GM18520 (cell line): ENCODE results near the gene CIZ1.
A peak's percentile ranks its signal among the peaks of the same experiment; 100 is the strongest.
"Not testable (repeated sequence)": the region's sequence is repeated elsewhere in the genome, so short reads cannot be mapped to it uniquely, and the experiment has no call there.

Experiments used
- ATAC-seq: cut with Tn5 transposase; IDR thresholded peaks from one replicate; pipeline ENCODE4 v1.9.1; 2021; ENCODE audit not compliant: unreplicated experiment

The CIZ1 gene, protein sequence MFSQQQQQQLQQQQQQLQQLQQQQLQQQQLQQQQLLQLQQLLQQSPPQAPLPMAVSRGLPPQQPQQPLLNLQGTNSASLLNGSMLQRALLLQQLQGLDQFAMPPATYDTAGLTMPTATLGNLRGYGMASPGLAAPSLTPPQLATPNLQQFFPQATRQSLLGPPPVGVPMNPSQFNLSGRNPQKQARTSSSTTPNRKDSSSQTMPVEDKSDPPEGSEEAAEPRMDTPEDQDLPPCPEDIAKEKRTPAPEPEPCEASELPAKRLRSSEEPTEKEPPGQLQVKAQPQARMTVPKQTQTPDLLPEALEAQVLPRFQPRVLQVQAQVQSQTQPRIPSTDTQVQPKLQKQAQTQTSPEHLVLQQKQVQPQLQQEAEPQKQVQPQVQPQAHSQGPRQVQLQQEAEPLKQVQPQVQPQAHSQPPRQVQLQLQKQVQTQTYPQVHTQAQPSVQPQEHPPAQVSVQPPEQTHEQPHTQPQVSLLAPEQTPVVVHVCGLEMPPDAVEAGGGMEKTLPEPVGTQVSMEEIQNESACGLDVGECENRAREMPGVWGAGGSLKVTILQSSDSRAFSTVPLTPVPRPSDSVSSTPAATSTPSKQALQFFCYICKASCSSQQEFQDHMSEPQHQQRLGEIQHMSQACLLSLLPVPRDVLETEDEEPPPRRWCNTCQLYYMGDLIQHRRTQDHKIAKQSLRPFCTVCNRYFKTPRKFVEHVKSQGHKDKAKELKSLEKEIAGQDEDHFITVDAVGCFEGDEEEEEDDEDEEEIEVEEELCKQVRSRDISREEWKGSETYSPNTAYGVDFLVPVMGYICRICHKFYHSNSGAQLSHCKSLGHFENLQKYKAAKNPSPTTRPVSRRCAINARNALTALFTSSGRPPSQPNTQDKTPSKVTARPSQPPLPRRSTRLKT

DNA sequence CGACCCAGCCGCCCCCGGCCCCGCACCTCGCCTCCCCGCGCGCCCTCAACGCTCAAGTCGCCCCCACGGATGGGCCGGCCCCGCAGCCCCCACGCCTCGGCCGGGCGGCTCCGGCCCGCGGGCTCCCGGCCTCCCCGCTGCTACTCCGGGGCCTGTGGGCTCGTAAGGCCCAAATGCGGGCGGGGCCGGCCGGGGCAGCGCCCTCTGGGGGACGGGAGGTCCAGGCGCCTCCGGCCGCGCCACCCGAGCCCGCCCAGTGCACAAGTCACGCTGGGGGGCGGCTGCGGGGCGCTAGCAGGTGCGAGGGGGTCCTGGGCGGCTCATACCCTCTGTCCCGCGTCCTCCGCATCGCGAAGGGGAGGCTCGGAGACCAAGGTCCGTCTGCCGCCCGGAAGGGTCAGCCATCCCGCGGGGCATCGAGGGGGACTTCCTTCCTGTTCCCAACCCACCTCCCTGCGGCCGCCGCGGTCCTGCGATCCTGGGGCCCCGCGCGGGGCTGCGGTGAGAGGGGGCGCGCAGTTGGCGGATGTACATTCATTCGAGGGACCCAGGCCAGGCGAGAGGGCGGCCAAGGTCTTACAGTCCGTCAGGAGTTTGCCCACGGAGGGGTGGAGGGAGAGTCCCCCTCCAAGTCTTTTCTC lies at the start of gene CIZ1:
Gene CIZ1 (minus strand): TSS at position 167 of the 641 bp plus-strand sequence. CDS start 715 bp downstream, outside the sequence.
- peak; percentile 75 for ATAC-seq

DNA sequence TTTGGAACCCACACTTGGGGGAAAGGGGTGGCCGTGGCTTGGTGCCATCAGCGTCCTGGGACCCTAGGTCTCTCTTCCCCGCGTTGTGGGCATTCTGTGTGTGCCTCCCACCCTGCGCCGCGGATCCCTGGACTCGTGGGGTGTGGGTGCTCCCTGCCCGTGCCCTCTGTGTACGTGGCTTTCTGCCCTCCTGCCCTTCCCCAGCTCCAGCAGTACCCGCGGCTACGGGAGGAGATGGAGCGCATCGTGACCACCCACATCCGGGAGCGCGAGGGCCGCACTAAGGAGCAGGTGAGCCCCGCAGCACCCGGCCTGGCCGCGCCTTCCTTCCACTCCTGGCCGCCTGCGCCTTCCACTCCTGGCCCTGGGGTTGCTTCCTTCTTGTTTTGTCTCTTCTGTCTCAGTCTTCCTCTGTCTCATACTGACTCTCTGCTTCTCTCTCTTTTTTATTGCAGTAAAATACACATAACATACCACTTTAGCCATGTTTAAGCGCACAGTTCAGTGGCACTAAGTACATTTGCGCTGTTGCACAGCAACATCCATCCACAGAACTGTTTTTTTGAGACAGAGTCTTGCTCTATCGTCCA lies 42.5 kb upstream of the CIZ1 start:
- ATAC-seq, result no peak

- no peak for ATAC-seq
Measured at GRCh38 chr9:128232528-128233428, 41.4 kb upstream of the CIZ1 start.

GRCh38 chr9:128231638-128232527 lies 40.5 kb upstream of the CIZ1 start:
- no peak for ATAC-seq

GRCh38 chr9:128230897-128231296 lies 39.5 kb upstream of the CIZ1 start:
- ATAC-seq, result not testable (repeated sequence)

GRCh38 chr9:128226412-128226801 lies 35.0 kb upstream of the CIZ1 start:
- ATAC-seq, result no peak

GRCh38 chr9:128225770-128226411 lies 34.5 kb upstream of the CIZ1 start:
- no peak for ATAC-seq

DNA sequence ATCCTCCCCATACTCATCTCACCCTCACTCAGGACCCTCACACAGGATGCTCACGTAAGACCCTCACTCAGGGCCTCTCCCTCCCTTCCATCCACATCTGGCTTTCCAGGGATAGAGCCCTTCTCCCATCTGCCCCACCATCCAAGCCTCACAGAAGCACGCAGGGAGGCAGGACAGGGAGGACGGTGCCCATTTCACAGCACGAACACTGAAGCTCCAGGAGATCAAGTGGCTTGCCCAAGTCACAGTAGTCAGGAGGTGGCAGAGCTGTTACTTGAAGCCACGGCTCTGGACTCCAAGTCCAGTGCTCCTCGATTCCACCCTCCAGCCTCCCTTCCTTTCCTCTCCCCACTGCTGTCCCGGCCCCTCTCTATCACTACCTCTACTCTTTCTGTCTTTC lies 33.5 kb upstream of the CIZ1 start:
- no peak for ATAC-seq

DNA sequence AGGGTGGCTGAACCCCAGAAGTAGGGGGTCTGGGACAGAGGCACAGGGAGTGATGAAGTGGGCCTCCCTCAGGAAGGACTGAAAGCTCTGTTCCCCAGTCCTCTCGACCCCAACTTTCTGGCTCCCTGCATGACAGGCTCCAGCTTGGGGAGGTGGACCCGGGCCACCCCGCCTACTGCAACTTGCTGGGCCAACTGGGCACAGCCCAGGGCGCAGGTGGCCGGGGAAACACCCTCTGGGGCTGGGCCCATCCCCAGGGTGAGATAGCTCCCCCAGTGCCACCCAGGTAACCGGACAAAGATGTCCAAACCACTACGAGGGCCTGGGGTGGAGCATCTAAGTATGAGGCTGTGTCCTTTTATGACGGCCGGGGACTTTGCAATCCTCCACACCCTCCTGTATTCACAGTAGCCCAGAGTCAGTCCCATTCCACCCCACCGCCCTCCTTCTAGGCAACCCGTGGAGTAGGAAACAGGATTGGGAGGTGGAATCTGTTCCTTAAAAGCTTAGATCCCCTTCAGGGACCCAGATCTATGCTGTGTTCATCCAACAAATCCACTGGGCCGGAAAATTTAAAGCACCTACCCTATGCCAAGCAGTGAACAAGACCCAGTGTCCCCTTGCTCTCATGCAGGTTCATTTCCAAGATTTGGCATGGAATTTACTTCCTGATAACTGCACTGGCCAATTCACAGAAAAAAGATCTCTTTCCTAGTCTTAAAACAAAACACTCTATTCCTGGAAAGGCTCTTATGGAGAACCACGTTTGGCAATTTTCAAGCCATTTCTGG lies 31.7 kb upstream of the CIZ1 start:
- no peak for ATAC-seq

- ATAC-seq, result no peak
Measured at GRCh38 chr9:128222026-128222425, 30.7 kb upstream of the CIZ1 start.

DNA sequence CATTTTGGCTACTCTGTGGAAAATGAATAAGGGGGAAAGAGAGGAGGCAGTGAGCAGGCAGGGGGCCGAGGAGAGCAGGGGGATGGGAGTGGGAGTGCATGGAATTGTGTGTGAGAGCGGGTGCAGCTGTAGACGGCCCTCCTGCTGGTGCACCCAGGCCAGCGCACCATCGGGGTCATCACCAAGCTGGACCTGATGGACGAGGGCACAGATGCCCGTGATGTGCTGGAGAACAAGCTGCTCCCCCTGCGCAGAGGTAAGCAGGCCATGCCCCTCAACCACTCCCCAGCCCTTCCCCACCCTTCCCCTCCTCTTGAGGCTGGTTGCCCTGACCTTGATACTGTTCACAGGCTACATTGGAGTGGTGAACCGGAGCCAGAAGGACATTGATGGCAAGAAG lies 28.5 kb upstream of the CIZ1 start:
- ATAC-seq, result no peak

GRCh38 chr9:128218518-128219389 lies 27.4 kb upstream of the CIZ1 start:
- peak; percentile 76 for ATAC-seq

- no peak for ATAC-seq
Measured at GRCh38 chr9:128218172-128218517, 26.8 kb upstream of the CIZ1 start.

- ATAC-seq, result no peak
Measured at GRCh38 chr9:128216781-128217553, 25.6 kb upstream of the CIZ1 start.

GRCh38 chr9:128215491-128216409 lies 24.4 kb upstream of the CIZ1 start:
- ATAC-seq, result no peak
